Ascending aorta (tissue), 2 donors: ENCODE measurements around the gene FOXN3. TPM values are rescaled to one million over a fixed set of nuclear protein-coding genes. Genes with fewer than 3 reads are reported as not detected.

Experiments used
- DNase-seq, 2 donors: peaks; one replicate each; pipeline ENCODE4 v3.0.0-alpha.2; 2019; ENCODE audit warnings: low spot score in 2 of 2
- H3K27ac ChIP-seq, 2 donors: fragments of 200-600 bp; sonication (generic); one replicate each; pipeline ENCODE4 v1.5.1; 2016 to 2017; ENCODE audit warnings: mild to moderate bottlenecking in 1 of 2
- H3K27me3 ChIP-seq: fragments of 200-600 bp; sonication (generic); one replicate; pipeline ENCODE4 v1.5.1; 2017
- H3K36me3 ChIP-seq, 2 donors: fragments of 200-600 bp; sonication (generic); one replicate each; pipeline ENCODE4 v1.5.1; 2016
- H3K4me1 ChIP-seq, 2 donors: fragments of 200-600 bp; sonication (generic); one replicate each; pipeline ENCODE4 v1.5.1; 2016 to 2017; ENCODE audit warnings: mild to moderate bottlenecking in 1 of 2
- H3K4me3 ChIP-seq, 2 donors: fragments of 200-600 bp; sonication (generic); one replicate each; pipeline ENCODE4 v1.5.1; 2016 to 2017; ENCODE audit warnings: mild to moderate bottlenecking in 1 of 2
- H3K9me3 ChIP-seq, 2 donors: fragments of 200-600 bp; sonication (generic); one replicate each; pipeline ENCODE4 v1.5.1; 2016
- intact Hi-C: fragments of 100-400 bp; cut with DNase I; formaldehyde crosslinking; loops from one replicate; pipeline ENCODE4 v1.15.1; 2023
- total RNA-seq: library from RNA; depleted of rRNA; stranded (reverse); fragments of >200 nt; gene quantifications from one replicate; pipeline ENCODE4 v1.1.0, GENCODE V29; 2016
- TF ChIP-seq, protein P1 (sequence below), 3 experiments: fragments of 200-600 bp in 2 of 3; fragments of 450-650 bp in 1 of 3; sonication (generic) in 2 of 3; IDR thresholded peaks; one replicate each; pipeline ENCODE4 v1.5.1; 2016 to 2019; ENCODE audit warnings: antibody characterized with exemption in 3 of 3, mild to moderate bottlenecking in 1 of 3, moderate library complexity in 1 of 3

FOXN3 gene
- total RNA-seq, 1 donor from 2014 or later: 96.3 TPM

DNA sequence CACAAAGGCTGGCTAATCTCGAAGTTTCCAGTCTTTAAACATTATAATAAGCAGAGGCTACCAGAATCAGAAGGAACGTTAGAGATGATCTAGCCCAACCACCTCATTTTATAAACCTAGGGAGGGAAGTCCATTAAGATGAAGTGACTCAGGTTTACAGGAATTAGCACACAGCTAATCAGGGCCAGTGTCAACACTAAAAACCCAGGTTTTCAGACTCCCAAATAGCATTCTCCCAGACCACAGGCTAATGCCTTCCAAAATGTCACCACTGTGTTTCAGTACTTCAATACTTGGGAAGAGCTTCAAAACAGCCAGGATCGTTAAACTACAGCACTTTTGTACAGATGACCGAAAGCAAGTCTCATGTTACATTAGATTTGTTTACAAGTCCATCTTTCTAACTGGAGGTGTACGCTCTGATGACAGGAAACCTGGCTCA lies 89.2 kb downstream of the FOXN3 start:
- DNase-seq: no peak
- no peaks in the 10 kb centered on the region for H3K27me3 ChIP-seq
- no peaks in the 10 kb centered on the region for H3K9me3 ChIP-seq
- intact Hi-C loops: no loop called here
- no peaks in the 10 kb centered on the region for H3K36me3 ChIP-seq
- peaks cover 6 to 36% of the 10 kb centered on the region in 2 donors for H3K4me1 ChIP-seq
- TF ChIP-seq, protein P1, sequence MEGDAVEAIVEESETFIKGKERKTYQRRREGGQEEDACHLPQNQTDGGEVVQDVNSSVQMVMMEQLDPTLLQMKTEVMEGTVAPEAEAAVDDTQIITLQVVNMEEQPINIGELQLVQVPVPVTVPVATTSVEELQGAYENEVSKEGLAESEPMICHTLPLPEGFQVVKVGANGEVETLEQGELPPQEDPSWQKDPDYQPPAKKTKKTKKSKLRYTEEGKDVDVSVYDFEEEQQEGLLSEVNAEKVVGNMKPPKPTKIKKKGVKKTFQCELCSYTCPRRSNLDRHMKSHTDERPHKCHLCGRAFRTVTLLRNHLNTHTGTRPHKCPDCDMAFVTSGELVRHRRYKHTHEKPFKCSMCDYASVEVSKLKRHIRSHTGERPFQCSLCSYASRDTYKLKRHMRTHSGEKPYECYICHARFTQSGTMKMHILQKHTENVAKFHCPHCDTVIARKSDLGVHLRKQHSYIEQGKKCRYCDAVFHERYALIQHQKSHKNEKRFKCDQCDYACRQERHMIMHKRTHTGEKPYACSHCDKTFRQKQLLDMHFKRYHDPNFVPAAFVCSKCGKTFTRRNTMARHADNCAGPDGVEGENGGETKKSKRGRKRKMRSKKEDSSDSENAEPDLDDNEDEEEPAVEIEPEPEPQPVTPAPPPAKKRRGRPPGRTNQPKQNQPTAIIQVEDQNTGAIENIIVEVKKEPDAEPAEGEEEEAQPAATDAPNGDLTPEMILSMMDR (IDR thresholded peaks at IDR 0.05): no peak
- peak overlapping the region; percentile 16 to 45 for H3K27ac ChIP-seq
- no peak overlapping the region for H3K4me3 ChIP-seq

- Histone ChIP-seq H3K27ac (no peak overlapping the region), H3K36me3 (no peaks in the 10 kb centered on the region), H3K4me1 (peaks cover 6 to 33% of the 10 kb centered on the region in 2 donors), H3K9me3 (no peaks in the 10 kb centered on the region), H3K27me3 (no peaks in the 10 kb centered on the region), H3K4me3 (no peak overlapping the region)
- TF ChIP-seq, protein P1 (IDR thresholded peaks at IDR 0.05): no peak
- DNase-seq: no peak
- intact Hi-C loops: no loop called here
Measured at GRCh38 chr14:89325959-89326358, 91.1 kb downstream of the FOXN3 start.

GRCh38 chr14:89325299-89325883 lies 91.6 kb downstream of the FOXN3 start:
- Histone ChIP-seq H3K27ac (no peak overlapping the region), H3K4me1 (peaks cover 6 to 27% of the 10 kb centered on the region in 2 donors), H3K36me3 (no peaks in the 10 kb centered on the region), H3K27me3 (no peaks in the 10 kb centered on the region), H3K4me3 (no peak overlapping the region), H3K9me3 (no peaks in the 10 kb centered on the region)
- DNase-seq: no peak
- TF ChIP-seq, protein P1 (IDR thresholded peaks at IDR 0.05): no peak
- intact Hi-C loops: no loop called here

GRCh38 chr14:89324501-89325298 lies 92.3 kb downstream of the FOXN3 start:
- H3K27ac ChIP-seq: no peak overlapping the region
- TF ChIP-seq, protein P1 (IDR thresholded peaks at IDR 0.05): no peak
- no peak overlapping the region for H3K4me3 ChIP-seq
- H3K36me3 ChIP-seq: no peaks in the 10 kb centered on the region
- DNase-seq: no peak
- intact Hi-C loops: no loop called here
- no peaks in the 10 kb centered on the region for H3K9me3 ChIP-seq
- H3K27me3 ChIP-seq: no peaks in the 10 kb centered on the region
- H3K4me1 ChIP-seq: peaks cover 3 to 22% of the 10 kb centered on the region in 2 donors

GRCh38 chr14:89320381-89321000 lies 96.5 kb downstream of the FOXN3 start:
- TF ChIP-seq, protein P1 (IDR thresholded peaks at IDR 0.05): no peak
- Histone ChIP-seq H3K9me3 (no peaks in the 10 kb centered on the region), H3K4me1 (no peaks in the 10 kb centered on the region), H3K36me3 (no peaks in the 10 kb centered on the region), H3K27me3 (no peaks in the 10 kb centered on the region), H3K27ac (no peak overlapping the region), H3K4me3 (no peak overlapping the region)
- DNase-seq: no peak
- intact Hi-C loops: no loop called here
